CD4-positive, alpha-beta T cell treated with Interleukin-12 subunit alpha and Interleukin-12 subunit beta, for 1 hour (primary cell): ENCODE data around the gene TLK1.
A peak's percentile ranks its signal among the peaks of the same experiment; 100 is the strongest.
"Not testable (repeated sequence)": the region's sequence is repeated elsewhere in the genome, so short reads cannot be mapped to it uniquely, and the experiment has no call there.

Experiments
- DNase-seq: peaks from one replicate; pipeline ENCODE4 v3.0.0-alpha.2; 2020

The TLK1 gene

DNA sequence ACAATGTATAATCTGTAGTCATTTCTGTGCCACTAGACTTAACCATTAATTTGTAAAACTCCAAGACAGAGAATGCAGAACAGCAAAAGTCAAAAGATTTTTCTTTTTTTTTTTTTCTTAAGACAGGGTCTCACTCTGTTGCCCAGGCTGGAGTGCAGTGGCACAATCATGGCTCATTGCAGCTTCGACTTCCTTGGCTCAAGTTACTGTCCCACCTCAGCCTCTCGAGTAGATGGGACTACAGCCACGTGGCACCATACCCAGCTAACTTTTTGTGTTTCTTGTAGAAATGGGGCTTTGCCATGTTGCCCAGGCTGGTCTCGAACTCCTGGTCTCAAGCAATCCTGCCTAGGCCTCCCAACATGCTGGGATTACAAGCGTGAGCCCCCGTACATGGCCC, 80.1 kb downstream of the TLK1 start:
- no peak for DNase-seq

DNA sequence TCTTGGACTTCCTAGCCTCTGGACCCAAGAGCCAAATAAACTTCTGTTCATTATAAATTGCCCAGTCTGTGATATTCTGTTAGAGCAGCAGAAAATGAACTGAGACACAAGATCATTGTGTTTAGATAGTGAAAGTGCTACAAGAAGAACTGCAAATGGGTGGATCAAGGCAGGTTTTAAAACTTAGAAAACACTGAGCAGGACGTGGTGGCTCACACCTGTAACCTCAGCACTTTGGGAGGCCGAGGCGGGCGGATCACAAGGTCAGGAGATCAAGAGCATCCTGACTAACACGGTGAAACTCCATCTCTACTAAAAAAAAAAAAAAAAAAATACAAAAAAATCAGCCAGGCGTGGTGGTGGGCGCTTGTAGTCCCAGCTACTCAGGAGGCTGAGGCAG, 84.3 kb downstream of the TLK1 start:
- not testable (repeated sequence) for DNase-seq

DNA sequence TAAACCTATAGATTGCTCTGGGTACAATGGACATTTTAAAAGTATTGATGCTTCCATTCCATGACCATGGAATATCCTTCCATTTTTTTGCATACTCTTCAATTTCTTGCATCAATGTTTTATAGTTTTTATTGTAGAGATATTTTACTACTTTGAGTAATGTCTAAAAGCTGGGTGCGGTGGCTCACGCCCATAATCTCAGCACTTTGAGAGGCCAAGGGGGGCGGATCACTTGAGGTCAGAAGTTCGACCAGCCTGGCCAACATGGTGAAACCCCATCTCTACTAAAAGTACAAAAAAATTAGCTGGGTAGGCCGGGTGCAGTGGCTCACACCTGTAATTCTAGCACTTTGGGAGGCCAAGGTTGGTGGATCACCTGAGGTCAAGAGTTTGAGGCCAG, 88.5 kb downstream of the TLK1 start:
- DNase-seq, result no peak

DNA sequence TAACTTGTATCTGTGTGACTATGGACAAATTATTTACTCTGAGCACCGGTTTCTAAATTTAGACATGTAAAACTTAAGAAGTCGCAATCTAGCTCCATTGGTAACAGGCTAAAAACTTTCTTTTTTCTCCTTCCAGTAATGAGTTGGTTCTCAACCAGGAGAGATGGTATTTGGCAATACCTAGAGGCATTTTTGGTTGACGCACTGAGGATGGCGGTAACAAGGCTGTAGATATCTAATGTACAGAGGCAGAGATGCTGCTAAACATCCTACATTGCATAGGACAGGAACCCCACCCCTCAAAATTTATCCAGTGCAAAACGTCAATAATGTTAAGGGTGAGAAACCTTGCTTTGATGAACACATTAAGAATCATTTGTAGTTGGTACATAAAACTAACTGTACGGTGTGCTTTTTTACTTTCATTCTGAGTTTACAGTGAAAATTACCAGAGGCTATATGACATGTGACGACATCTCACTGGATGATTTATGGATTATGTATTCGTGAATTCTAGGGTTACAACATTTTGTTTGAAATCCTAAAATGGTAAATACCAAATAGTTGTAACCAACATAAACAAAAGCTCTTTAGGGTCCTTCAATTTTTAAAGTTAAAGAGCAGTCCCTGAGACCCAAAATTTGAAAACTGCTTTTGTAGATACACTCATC, 91.3 kb downstream of the TLK1 start:
- no peak for DNase-seq

DNA sequence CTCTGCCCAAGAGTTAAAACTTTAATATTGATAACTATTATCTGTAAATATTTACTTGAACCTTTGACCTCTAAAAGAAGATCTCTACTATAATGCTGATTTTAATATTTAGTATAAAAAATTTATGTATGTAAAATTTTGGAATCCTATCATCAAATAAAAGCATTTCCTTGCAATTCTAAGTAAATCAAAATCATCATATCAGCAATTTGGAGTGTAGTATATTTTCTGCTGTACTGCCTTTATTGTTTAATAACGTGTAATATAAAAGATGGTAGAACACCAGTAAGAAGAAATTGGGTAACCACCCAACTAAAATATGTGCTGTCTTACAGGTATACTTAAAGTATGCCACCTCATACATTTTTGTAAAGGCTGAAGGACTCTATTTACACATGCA, 94.6 kb downstream of the TLK1 start:
- no peak for DNase-seq

DNA sequence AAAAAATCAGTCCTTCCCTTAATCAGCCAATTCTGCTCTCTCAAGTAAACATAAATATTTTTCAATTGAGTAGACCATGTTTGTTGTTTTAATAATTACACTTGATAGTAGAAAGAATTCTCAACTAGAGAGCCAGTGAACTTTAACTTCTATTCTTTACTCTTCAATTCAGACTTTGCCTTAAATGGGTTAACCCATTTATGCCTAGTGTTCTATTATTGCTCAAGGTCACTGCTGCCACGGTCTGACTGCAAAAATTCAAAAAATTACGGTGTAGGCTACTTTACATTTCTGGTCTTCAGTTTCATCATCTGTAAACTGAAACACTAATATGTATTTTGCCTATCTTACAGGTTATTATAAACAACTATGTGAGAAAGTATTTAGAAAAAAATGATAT, 103.1 kb downstream of the TLK1 start:
- no peak for DNase-seq

DNA sequence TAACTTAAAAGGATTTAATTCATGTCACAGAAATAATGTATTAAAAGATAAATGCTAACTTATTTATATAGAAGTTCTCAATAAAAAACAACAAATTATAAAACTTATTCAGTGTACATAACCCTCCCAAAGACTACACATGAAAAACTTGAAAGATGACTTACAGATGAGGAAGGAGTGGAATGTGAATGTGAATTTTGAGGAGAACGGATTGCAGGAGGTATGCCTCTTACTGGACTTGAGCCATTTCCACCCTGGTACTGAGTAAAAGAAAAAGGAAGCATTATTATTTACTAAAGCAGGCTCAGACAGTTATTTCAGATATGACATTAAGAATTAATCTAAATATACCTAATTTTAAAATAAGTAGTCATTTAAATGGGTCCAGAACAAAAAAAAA, 104.4 kb downstream of the TLK1 start:
- no peak for DNase-seq

DNA sequence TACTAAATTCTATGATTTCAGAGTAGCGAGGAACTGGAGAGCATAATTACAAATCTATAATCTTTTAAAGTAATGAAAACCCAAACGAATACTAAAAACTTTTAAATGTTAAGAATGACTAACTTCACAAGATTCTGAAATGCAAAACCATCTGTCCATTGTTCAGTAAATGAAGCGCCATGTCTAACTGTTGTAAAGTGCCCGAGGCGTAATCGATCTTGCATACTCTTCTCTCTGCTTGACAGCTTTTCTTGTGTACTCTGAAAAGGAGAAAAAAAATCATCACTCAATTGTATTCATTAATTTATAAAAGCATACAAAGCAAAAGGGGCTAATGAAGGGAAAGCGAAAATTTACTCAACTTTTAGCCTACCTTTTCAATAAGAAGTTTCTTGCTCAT, 111.0 kb downstream of the TLK1 start:
- DNase-seq, result no peak

DNA sequence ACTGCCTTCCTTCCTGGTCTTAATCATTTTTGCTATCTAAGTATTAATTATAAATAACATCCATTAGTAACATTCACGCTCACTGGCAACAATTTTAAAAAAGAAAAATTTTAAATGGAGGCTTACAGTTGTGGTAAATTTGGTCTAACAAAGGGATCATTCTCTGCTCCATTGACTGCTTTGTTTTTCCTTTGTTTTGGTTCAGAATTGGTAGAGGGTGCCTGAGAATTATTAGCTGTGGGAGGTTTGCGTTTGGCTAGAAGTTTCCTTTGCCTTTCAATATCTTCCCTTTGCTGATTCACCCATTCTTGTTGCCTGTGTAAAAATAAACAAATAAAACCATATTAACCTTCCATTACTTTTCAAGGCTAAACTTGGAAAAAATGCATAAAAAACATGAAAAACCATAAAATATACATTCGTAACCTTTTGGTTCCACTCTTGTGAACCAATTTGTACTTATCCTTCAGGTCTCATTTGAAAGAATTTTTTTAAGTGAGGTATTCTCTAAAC, 114.6 kb downstream of the TLK1 start:
- DNase-seq, result no peak

DNA sequence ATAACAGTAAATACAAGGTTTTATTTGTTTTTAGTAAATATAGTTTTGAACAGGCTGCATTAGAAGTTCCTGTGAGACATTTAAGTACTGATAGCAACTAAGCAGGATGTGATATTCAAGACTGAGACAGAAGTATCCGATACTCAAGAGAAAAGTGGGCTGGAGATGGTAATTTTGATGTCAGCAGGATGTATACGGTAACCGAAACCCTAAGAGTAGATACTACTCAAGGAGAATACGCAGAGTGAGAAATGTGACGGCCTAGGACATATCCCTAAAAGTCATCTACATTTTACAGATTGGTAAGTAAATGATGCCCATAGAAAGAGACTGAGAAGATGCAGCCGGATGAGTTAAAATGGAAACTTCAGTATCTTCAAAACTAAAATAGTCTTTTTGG, 116.3 kb downstream of the TLK1 start:
- peak; percentile 2 for DNase-seq

DNA sequence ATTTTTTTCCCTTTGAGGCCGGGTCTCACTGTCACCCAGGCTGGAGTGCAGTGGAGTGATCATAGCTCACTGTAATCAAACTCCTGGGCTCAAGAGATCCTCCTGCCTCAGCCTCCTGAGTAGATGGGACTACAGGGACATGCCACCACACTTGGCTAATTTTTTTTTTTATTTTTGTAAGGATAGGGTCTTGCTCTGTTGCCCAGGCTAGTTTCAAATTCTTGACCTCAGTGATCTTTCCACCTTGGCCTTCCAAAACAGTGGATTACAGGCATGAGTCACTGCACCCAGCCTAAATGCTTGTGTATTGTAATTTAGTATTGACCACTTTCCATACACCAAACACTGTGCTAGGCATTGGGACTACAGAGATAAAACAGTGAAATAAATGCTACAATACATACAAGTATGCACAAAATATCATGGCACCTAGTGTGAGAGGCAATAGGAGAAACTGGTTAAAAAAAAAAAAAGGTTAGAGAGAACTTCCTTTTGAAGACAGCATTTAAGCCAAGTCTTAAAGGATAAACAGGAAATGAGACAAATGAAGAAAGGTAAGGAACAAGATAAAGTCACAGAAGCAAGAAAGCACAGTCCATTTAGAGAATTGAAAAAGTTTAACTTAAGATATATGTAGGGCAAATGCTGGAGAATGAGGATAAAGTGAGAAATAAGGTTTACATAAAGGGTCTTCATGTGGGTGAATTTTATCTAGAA, 118.3 kb downstream of the TLK1 start:
- DNase-seq, result peak; percentile 4

DNA sequence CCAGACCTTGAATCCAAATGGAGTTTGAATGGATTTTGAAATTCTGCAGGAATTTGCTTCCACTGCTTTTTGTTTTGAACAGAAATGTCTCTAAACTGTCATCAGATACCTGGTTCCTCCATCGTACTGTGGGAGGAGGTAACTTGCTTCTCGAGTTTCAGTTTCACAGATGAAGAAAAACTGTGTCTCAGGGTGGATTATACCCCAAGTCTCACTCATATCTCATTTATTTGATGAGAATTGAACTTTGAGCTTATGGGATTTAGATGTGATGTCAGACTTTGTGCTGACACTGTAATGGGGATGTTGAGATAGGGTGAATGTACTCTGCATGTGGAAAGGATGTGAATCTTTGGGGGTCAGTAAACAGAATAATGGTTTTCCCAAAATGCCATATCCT, 124.2 kb downstream of the TLK1 start:
- no peak for DNase-seq

DNA sequence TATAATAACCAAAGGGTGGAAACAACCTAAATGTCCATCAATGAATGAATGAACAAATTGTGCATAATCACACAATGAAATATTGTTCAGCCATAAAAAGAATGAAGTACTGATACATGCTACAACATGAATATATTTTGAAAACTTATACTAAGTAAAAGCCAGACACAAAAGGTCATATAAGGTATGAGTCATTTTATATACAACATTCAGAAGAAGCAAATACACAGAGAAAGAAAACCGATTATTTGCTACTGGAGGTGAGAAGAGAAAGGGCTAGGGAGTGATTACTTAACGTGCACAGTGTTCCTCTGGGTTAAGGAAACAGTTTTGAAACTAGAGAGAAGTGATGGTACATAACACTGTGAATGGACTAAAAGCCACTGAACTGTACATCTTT, 126.4 kb downstream of the TLK1 start:
- no peak for DNase-seq

DNA sequence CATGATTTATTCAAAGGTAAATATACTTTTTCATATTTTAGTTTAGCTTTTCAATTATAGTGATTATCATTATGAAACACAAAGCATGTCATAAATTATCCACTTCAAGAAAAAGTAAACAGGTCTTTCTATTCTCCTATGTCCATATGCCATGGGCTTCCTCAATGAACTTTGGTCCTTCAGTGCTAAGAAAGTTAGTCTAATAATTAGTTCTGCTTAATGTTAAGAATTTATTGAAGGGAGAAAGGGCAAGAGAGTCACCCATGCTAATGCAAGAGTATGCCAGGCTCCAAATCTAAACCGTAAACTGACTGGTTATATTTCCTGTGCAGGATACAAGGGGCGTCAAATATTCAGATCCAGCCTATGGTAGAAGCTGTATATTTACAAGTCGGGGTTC, 135.5 kb downstream of the TLK1 start:
- DNase-seq, result no peak

DNA sequence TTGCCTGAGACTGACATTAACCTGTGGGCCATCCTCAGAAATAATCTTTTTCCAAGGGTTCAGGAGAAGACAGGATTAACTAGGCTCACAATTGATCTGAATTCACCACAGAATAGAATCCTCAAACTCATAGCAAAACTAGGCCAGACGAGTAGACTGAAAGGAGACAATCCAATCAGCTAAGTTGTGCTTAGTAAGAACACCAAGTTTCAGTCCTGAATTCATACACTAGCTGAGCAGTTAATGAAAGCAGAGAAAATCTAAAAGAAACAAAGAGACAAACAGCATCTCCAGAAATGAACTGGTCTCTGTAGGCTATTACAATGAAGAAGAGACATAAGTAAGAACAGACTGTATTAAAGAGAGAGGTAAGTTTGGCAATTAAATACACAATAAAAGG, 142.2 kb downstream of the TLK1 start:
- DNase-seq, result no peak

DNA sequence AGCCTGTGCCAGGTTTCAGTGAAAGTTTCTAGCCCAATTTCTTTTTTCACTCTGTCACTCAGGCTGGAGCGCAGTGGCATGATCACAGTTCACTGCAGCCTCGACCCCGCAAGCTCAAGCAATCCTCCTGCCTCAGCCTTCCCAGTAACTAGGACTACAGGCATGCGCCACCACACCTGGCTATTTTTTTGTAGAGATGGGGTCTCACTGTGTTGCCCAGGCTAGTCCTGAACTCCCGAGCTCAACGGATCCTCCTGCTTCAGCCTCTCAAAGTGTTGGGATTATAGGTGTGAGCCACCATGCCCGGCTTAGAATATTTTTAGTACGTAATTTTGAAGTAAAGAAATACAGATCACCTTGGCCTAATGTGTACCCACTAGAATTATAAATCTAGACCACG, 144.6 kb downstream of the TLK1 start:
- DNase-seq, result no peak

DNA sequence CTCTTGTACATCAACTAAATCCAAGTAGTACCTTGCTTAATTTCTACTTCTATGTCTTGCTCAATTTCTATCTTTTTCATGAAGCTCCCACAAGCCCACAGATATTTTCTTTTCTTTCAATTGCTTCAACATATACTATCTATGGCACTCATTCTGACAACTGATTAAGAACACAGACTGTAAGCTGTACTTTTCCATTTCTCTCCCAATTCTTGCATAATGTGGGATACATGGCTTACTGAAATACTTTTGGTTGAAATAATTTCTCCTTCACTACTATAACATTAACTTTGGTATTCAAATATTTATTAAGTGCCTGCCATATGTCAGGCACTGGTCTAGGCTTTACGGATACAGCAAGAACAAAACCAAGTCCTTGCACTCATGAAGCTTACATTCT, 146.8 kb downstream of the TLK1 start:
- no peak for DNase-seq

DNA sequence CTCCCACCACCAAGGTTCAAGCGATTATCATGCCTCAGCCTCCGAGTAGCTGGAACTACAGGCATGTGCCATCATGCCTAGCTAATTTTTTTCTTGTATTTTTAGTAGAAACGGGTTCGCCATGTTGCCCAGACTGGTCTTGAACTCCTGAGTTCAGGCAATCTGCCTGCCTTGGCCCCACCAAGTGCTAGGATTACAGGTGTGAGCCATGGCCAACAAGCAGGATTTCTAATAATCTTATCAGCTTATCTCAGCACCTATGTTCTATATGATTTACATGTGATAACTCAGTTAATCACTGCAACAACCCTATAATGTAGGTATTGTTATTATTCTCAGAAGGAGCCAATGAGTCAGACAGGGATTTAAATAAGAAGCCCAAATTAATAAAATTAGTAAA, 151.3 kb downstream of the TLK1 start:
- DNase-seq, result no peak

DNA sequence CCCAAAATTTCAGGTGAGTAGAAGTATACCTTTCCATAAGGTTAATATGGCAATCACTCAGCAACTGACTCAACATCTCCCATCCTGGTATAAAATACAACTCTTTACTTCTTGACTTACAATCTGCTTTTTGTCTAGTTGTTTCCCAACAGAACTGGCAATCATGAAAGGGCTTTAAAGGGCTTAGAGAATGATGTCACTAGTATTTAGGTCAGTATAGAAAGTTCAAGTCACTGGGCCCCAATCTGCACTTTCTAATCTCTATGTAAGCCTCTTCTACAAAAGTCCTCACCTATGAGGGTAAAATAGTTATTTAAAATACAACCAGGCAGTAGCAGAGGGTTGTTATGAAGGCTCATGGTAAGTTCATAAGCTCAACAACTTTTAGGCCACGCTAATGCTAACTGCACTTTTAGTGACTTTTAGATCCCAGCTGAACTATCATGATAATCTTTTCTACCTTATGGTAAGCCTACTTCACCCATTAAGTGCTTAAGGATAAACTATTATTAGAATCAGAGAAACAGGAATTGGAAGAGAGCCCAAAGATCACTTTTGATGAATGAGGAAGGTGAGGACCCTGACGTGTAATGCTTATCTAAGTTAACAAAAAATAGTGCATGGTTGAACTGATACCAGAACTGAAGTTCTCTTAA, 152.0 kb downstream of the TLK1 start:
- DNase-seq, result no peak

DNA sequence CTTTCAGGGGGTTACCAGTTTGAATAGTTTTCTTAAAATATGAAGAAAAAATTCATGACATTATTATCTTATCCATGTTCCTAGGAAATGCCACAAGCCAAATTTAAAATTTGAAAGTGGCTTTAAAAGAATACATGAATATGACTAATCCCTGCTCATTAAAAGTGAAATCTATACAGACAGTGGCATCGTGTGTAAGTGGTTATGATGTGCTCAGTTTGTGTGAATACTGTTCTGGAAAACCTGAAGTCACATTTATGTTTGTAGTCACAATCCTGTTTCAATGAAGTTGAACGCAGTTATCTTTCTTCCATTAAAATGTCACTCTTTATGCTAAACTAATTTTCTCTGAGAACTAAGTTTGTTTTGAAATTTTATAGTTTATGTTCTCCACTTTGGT, 155.9 kb downstream of the TLK1 start:
- no peak for DNase-seq

DNA sequence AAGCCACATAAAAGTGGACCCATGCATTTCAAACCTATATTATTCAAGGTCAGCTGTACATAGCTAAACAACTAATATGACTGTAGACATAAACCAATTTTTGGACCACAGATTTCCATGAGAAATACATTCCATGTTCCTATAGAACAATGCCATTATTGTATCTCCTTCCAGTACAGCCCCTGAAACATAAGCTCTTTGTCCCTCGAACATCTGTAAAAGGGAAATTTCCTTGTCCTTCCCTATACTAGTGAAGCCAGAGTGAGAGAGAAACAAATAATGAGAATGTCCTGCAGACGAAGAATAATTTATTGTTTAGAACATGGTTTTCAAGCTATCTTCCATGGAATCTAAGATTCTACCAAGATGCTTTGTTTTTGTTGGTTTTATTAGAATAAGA, 156.3 kb downstream of the TLK1 start:
- no peak for DNase-seq

DNA sequence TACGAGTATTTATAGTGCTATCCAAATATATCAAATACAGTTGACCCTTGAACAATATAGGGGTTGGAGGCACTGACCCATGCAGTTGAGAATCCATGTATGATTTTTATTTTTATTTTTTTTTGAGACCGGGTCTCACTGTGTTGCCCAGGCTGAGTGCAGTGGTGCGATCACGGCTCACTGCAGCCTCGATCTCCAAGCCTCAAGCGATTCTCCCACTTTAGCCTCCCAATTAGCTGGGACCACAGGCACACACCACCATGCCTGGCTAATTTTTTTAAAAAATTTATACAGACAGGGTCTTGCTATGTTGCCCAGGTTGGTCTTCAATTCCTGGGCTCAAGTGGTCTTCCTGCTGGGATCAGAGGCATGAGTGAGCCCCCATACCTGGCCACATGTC, 161.0 kb downstream of the TLK1 start:
- no peak for DNase-seq

DNA sequence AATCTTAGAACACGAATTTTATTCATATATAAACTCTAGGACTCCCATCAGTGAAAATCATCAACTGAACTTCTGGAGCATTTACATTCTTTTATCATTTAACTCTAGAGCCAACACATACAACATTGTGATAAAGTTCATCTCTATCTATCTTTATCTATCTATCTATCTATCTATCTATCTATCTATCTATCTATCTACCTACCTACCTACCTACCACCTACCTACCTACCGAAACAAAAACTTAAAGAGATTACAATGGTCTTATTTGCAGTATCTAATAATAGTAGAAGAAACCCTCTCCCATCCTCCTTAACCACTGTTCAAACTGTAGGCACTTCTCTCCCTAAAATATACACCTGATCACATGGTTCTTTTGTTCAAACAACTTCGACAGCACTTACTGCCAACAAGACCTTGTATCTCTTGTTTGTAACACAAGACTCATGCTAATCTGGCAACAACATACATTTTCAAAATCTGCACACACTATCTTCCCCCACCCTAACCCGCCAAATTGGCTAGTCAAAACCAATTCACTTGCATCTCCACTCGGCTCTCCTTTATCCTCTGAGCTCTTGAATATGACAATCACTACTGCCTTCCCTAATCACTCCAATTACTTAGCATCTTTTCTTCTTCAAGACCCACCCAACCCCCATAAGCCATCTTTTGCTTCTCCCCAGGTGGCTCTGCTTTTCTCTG, 162.6 kb downstream of the TLK1 start:
- DNase-seq, result no peak

DNA sequence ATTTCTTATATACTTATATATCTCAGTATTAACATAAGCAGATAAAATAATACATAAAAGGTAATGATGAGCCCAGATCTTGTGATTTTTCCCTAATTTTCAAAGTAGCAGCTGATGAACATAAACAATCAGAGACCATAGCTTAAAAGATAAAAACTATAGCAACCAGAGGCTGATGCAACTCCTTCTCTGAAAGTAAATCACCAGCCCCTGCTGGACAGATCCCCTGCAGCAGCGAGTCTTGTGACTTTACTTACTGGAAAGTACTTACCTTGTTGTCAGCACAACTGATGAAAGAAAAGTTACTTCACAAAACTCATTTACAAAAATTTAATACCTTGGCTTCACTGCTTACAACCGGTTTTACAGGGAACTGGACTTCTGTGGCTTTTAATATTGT, 164.4 kb downstream of the TLK1 start:
- DNase-seq, result no peak
